NCI-H446 (cell line): ENCODE measurements around the gene CSN2.
"Not testable (repeated sequence)": the region's sequence is repeated elsewhere in the genome, so short reads cannot be mapped to it uniquely, and the experiment has no call there.

Source experiments
- DNase-seq, 2 experiments: peaks; one replicate each; lab custom pipeline; 2025; lab: John Stamatoyannopoulos, UW

CSN2 gene

GRCh38 chr4:69965628-69966027 lies at the start of gene CSN2:
TSS of gene CSN2 (minus strand) at chr4:69965728. CDS start at chr4:69960995, 4,733 bp downstream.
- DNase-seq = no peak

GRCh38 chr4:70008771-70009170 lies 43.2 kb upstream of the CSN2 start:
- no peak for DNase-seq

GRCh38 chr4:70002507-70002906 lies 37.0 kb upstream of the CSN2 start:
- DNase-seq = no peak

GRCh38 chr4:70000711-70001110 lies 35.2 kb upstream of the CSN2 start:
- no peak for DNase-seq

GRCh38 chr4:69999420-69999819 lies 33.9 kb upstream of the CSN2 start:
- DNase-seq = no peak

GRCh38 chr4:69995526-69996016 lies 30.0 kb upstream of the CSN2 start, which contains the start of gene STATH:
TSS of gene STATH (plus strand) at chr4:69995966. CDS start at chr4:69998438, 2,472 bp downstream.
- no peak for DNase-seq

GRCh38 chr4:69994782-69995181 lies 29.3 kb upstream of the CSN2 start:
- no peak for DNase-seq

- no peak for DNase-seq
Measured at GRCh38 chr4:69991016-69991415, 25.5 kb upstream of the CSN2 start.

GRCh38 chr4:69986663-69987062 lies 21.1 kb upstream of the CSN2 start:
- DNase-seq = no peak

- no peak for DNase-seq
Measured at GRCh38 chr4:69984030-69984443, 18.5 kb upstream of the CSN2 start.

- DNase-seq = no peak
Measured at GRCh38 chr4:69977582-69977981, 12.1 kb upstream of the CSN2 start.

- no peak for DNase-seq
Measured at GRCh38 chr4:69974631-69975030, 9.1 kb upstream of the CSN2 start.

- no peak for DNase-seq
Measured at GRCh38 chr4:69970071-69970470, 4.5 kb upstream of the CSN2 start.

GRCh38 chr4:69957209-69957608 lies 8.3 kb downstream of the CSN2 start:
- DNase-seq = no peak

GRCh38 chr4:69951602-69952001 lies 13.9 kb downstream of the CSN2 start:
- no peak for DNase-seq

- no peak for DNase-seq
Measured at GRCh38 chr4:69936566-69936965, 29.0 kb downstream of the CSN2 start.

GRCh38 chr4:69934150-69934549 lies 31.4 kb downstream of the CSN2 start:
- no peak for DNase-seq

- no peak for DNase-seq
Measured at GRCh38 chr4:69930768-69931167, 34.8 kb downstream of the CSN2 start, which contains the start of gene CSN1S1. TSS of gene CSN1S1 (plus strand) at chr4:69931068. CDS start at chr4:69932556, 1,488 bp downstream.

- not testable (repeated sequence) for DNase-seq
Measured at GRCh38 chr4:69923782-69924410, 41.6 kb downstream of the CSN2 start.

GRCh38 chr4:69920874-69921273 lies 44.7 kb downstream of the CSN2 start:
- no peak for DNase-seq

GRCh38 chr4:69910016-69910782 lies 55.3 kb downstream of the CSN2 start:
- no peak for DNase-seq

- DNase-seq = no peak
Measured at GRCh38 chr4:69909195-69909594, 56.3 kb downstream of the CSN2 start.

GRCh38 chr4:69907151-69907550 lies 58.4 kb downstream of the CSN2 start:
- no peak for DNase-seq
